HepG2 (cell line): ENCODE data around the gene PSMD1. TPM values are rescaled to one million over a fixed set of nuclear protein-coding genes. Genes with fewer than 3 reads are reported as not detected.

Experiments used
- ATRX ChIP-seq: sonication (generic); formaldehyde crosslinking; IDR thresholded peaks from 2 replicates; pipeline ENCODE4 v1.4.0; 2020; ENCODE audit warnings: missing genetic modification reagents, borderline replicate concordance
- HCFC1 ChIP-seq: fragments of 150-350 bp; IDR thresholded peaks from 2 replicates; pipeline ENCODE4 v1.6.1; 2014; ENCODE audit warnings: low read depth, low read length
- HOXA3 ChIP-seq: sonication (generic); formaldehyde crosslinking; IDR thresholded peaks from 2 replicates; pipeline ENCODE4 v1.5.0; 2020; ENCODE audit warnings: missing genetic modification reagents
- KDM2A ChIP-seq: sonication (generic); formaldehyde crosslinking; IDR thresholded peaks from 2 replicates; pipeline ENCODE4 v1.4.0; 2020; ENCODE audit warnings: low read depth, missing genetic modification reagents, borderline replicate concordance
- KMT2A ChIP-seq: sonication (generic); formaldehyde crosslinking; IDR thresholded peaks from 2 replicates; pipeline ENCODE4 v1.4.0; 2020; ENCODE audit warnings: missing genetic modification reagents
- MAF1 ChIP-seq: sonication (generic); formaldehyde crosslinking; IDR thresholded peaks from 2 replicates; pipeline ENCODE4 v1.5.0; 2020; ENCODE audit warnings: missing genetic modification reagents, borderline replicate concordance
- MATR3 ChIP-seq: sonication (generic); formaldehyde crosslinking; IDR thresholded peaks from 2 replicates; pipeline ENCODE4 v1.4.0; 2020; ENCODE audit warnings: missing genetic modification reagents
- MED1 ChIP-seq: sonication (generic); formaldehyde crosslinking; IDR thresholded peaks from 2 replicates; pipeline ENCODE4 v1.4.0; 2020; ENCODE audit warnings: missing genetic modification reagents
- MIER2 ChIP-seq: IDR thresholded peaks from 2 replicates; pipeline ENCODE4 v1.6.1; 2016; ENCODE audit warnings: missing biosample characterization, missing genetic modification reagents
- MIER3 ChIP-seq: IDR thresholded peaks from 2 replicates; pipeline ENCODE4 v1.6.1; 2016; ENCODE audit warnings: missing compliant biosample characterization, borderline replicate concordance
- NFRKB ChIP-seq: fragments of 450-650 bp; IDR thresholded peaks from 2 replicates; pipeline ENCODE4 v1.6.1; 2017
- PITX1 ChIP-seq: sonication (generic); formaldehyde crosslinking; IDR thresholded peaks from 2 replicates; pipeline ENCODE4 v1.5.1; 2020; ENCODE audit warnings: mild to moderate bottlenecking, missing genetic modification reagents
- RAD21 ChIP-seq: fragments of 450-650 bp; formaldehyde crosslinking; IDR thresholded peaks from 2 replicates; pipeline ENCODE4 v1.5.0; 2020; ENCODE audit warnings: mild to moderate bottlenecking
- RBAK ChIP-seq: sonication (generic); formaldehyde crosslinking; IDR thresholded peaks from 2 replicates; pipeline ENCODE4 v1.5.1; 2020; ENCODE audit warnings: mild to moderate bottlenecking, missing genetic modification reagents
- SIN3B ChIP-seq: fragments of 150-350 bp; IDR thresholded peaks from 2 replicates; pipeline ENCODE4 v1.6.1; 2014; ENCODE audit warnings: low read length
- SP4 ChIP-seq: sonication (generic); formaldehyde crosslinking; IDR thresholded peaks from 2 replicates; pipeline ENCODE4 v1.8.1; 2023; ENCODE audit warnings: mild to moderate bottlenecking, missing genetic modification reagents
- SRY ChIP-seq: sonication (generic); formaldehyde crosslinking; IDR thresholded peaks from 2 replicates; pipeline ENCODE4 v1.8.0; 2022; ENCODE audit warnings: mild to moderate bottlenecking, missing genetic modification reagents
- TGIF2 ChIP-seq: IDR thresholded peaks from 2 replicates; pipeline ENCODE4 v1.6.1; 2016; ENCODE audit warnings: control low read depth, missing compliant biosample characterization
- ZNF124 ChIP-seq: sonication (generic); formaldehyde crosslinking; IDR thresholded peaks from 2 replicates; pipeline ENCODE4 v1.4.0; 2020; ENCODE audit warnings: missing genetic modification reagents
- ZNF136 ChIP-seq: sonication (generic); formaldehyde crosslinking; IDR thresholded peaks from 2 replicates; pipeline ENCODE4 v1.8.1; 2022; ENCODE audit warnings: low read depth, mild to moderate bottlenecking, moderate library complexity, missing genetic modification reagents
- ZNF256 ChIP-seq: sonication (generic); formaldehyde crosslinking; conservative IDR thresholded peaks from 2 replicates; pipeline ENCODE4 v1.4.0; 2020; ENCODE audit warnings: missing genetic modification reagents
- ZNF317 ChIP-seq: sonication (generic); formaldehyde crosslinking; IDR thresholded peaks from 2 replicates; pipeline ENCODE4 v1.5.0; 2020; ENCODE audit warnings: mild to moderate bottlenecking, missing genetic modification reagents
- ZNF431 ChIP-seq: sonication (generic); formaldehyde crosslinking; IDR thresholded peaks from 2 replicates; pipeline ENCODE4 v1.9.0; 2022; ENCODE audit warnings: missing genetic modification reagents, low read depth, mild to moderate bottlenecking, borderline replicate concordance
- ZNF446 ChIP-seq: sonication (generic); formaldehyde crosslinking; IDR thresholded peaks from 2 replicates; pipeline ENCODE4 v1.5.0; 2020; ENCODE audit warnings: mild to moderate bottlenecking, missing genetic modification reagents
- ZNF572 ChIP-seq: sonication (generic); formaldehyde crosslinking; IDR thresholded peaks from 2 replicates; pipeline ENCODE4 v1.5.1; 2020; ENCODE audit warnings: mild to moderate bottlenecking, missing genetic modification reagents
- ZNF614 ChIP-seq: IDR thresholded peaks from 2 replicates; pipeline ENCODE4 v1.6.1; 2018; ENCODE audit warnings: missing biosample characterization, missing genetic modification reagents, inconsistent platforms, borderline replicate concordance
- ZNF652 ChIP-seq: IDR thresholded peaks from 2 replicates; pipeline ENCODE4 v1.6.1; 2016; ENCODE audit warnings: low read depth, borderline replicate concordance
- polyA plus RNA-seq, 8 experiments: library from polyadenylated mRNA; depleted of rRNA in 3 of 8; stranded (reverse) in 7 of 8; unstranded in 1 of 8; fragments of >200 nt; fragmentation: Illumina TruSeq in 4 of 8; extraction: Trizol in 4 of 8; gene quantifications; 2 replicates each; pipeline versions ENCODE4 v1.2.1 to v1.2.3, GENCODE V29; 2011 to 2016; ENCODE audit warnings: low read depth in 4 of 8, missing spikeins in 1 of 8, mixed read lengths in 1 of 8; ENCODE audit not compliant: insufficient read depth in 1 of 8
- total RNA-seq, 5 experiments: library from RNA; depleted of rRNA; stranded (reverse); fragments of >200 nt; fragmentation: Illumina TruSeq; extraction: Trizol; gene quantifications; 2 replicates each; pipeline ENCODE4 v1.2.3, GENCODE V29; 2016; ENCODE audit warnings: low read depth in 1 of 5
- TF ChIP-seq, protein P1 (sequence below): sonication (generic); formaldehyde crosslinking; conservative IDR thresholded peaks from 2 replicates; pipeline ENCODE4 v1.4.0; 2020; ENCODE audit warnings: missing genetic modification reagents
- TF ChIP-seq, protein P2 (sequence below): sonication (generic); formaldehyde crosslinking; conservative IDR thresholded peaks from 2 replicates; pipeline ENCODE4 v1.8.0; 2022; ENCODE audit warnings: mild to moderate bottlenecking, moderate library complexity, missing genetic modification reagents
- TF ChIP-seq, protein P3 (sequence below): sonication (generic); formaldehyde crosslinking; IDR thresholded peaks from 2 replicates; pipeline ENCODE4 v1.8.0; 2022; ENCODE audit warnings: mild to moderate bottlenecking, missing genetic modification reagents, moderate library complexity

PSMD1 gene
- total and polyA plus RNA-seq, 2 of the 13 experiments (the other 11 are each of a cell fraction or from before 2014, with no cell fraction given), result 136 to 191 TPM

DNA sequence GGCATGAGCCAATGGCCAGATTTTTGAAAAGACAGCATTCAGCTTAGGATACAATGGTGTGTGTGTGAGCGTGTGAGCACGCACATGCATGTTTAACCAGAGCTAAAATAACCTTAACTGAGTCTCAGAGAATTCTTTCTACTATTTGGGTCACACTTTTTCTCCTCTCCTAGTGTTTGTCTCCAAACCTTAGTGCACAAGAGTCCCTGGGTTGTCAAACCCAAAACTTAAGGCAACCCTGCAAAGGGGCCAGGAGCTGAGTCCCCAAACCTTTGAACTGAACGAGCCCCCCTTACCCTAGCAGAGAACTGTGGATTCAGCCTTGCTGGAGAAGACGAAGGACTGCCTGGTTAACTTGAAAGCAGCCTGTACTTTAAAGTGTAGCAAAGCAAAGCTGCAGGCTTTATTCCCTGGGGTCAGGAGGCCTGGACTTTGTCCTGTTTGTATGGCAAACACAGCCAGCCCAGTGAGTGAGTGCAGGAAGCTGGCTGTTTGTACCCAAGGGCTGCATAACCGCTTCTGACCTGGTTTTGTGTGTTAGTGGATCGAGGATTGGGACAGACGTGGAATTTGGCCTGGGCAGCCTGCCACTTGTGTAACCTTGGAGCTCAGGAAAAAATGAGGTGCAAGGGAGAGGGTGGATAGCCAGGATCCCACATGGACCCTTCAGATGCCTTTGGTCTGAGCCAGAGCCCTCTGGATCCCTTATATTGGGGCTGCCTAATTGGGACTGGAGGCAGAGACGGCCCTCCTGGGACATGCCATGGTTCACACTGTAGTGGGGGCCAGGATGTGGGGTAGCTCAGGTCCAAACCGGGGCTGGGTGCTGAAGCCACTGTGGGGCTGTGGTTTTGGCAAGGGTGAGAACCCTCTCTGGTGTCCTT, 6.4 kb upstream of the PSMD1 start (continued):
- TF ChIP-seq KMT2A (CRISPR knock-in tag), result peak; percentile 77; the same call in 1 of the 2 replicates
- TF ChIP-seq ATRX (CRISPR knock-in tag), result no peak
- peak; percentile 86 for TF ChIP-seq ZNF317 (CRISPR knock-in tag)
- peak; percentile 98; the same call in 1 of the 2 replicates for TF ChIP-seq MIER3 (CRISPR knock-in tag)
- peak; percentile 89 for TF ChIP-seq MIER2 (CRISPR knock-in tag)
- TF ChIP-seq ZNF614, result peak; percentile 99
- peak; percentile 97 for TF ChIP-seq PITX1
- TF ChIP-seq RBAK (CRISPR knock-in tag), result peak; percentile 72
- TF ChIP-seq ZNF136, result peak; percentile 77; the same call in 1 of the 2 replicates
- TF ChIP-seq HOXA3 (CRISPR knock-in tag), result peak; percentile 96
- peak; percentile 66; the same call in 1 of the 2 replicates for TF ChIP-seq ZNF652
- TF ChIP-seq SIN3B, result 0 out of 2 replicates have a peak, but pooled peaks have one; percentile 23
- TF ChIP-seq, protein P1, sequence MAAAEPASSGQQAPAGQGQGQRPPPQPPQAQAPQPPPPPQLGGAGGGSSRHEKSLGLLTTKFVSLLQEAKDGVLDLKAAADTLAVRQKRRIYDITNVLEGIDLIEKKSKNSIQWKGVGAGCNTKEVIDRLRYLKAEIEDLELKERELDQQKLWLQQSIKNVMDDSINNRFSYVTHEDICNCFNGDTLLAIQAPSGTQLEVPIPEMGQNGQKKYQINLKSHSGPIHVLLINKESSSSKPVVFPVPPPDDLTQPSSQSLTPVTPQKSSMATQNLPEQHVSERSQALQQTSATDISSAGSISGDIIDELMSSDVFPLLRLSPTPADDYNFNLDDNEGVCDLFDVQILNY (CRISPR knock-in tag), result no peak; the same call in 1 of the 2 replicates
- peak; percentile 31; the same call in 1 of the 2 replicates for TF ChIP-seq RAD21
- TF ChIP-seq ZNF446 (CRISPR knock-in tag), result peak; percentile 51; the same call in 1 of the 2 replicates
- TF ChIP-seq, protein P2, sequence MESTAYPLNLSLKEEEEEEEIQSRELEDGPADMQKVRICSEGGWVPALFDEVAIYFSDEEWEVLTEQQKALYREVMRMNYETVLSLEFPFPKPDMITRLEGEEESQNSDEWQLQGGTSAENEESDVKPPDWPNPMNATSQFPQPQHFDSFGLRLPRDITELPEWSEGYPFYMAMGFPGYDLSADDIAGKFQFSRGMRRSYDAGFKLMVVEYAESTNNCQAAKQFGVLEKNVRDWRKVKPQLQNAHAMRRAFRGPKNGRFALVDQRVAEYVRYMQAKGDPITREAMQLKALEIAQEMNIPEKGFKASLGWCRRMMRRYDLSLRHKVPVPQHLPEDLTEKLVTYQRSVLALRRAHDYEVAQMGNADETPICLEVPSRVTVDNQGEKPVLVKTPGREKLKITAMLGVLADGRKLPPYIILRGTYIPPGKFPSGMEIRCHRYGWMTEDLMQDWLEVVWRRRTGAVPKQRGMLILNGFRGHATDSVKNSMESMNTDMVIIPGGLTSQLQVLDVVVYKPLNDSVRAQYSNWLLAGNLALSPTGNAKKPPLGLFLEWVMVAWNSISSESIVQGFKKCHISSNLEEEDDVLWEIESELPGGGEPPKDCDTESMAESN (CRISPR knock-in tag), result peak; percentile 97
- peak; percentile 4; the same call in 1 of the 2 replicates for TF ChIP-seq HCFC1
- peak; percentile 100 for TF ChIP-seq ZNF572
- TF ChIP-seq ZNF431 (CRISPR knock-in tag), result peak; percentile 94
- TF ChIP-seq, protein P3, sequence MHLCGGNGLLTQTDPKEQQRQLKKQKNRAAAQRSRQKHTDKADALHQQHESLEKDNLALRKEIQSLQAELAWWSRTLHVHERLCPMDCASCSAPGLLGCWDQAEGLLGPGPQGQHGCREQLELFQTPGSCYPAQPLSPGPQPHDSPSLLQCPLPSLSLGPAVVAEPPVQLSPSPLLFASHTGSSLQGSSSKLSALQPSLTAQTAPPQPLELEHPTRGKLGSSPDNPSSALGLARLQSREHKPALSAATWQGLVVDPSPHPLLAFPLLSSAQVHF, result peak; percentile 77; the same call in 1 of the 2 replicates
- TF ChIP-seq KDM2A (CRISPR knock-in tag), result peak; percentile 96
- TF ChIP-seq ZNF256 (CRISPR knock-in tag), result peak; percentile 95
- no peak; the same call in 1 of the 2 replicates for TF ChIP-seq SRY (CRISPR knock-in tag)
- peak; percentile 97 for TF ChIP-seq ZNF124 (CRISPR knock-in tag)
- no peak; the same call in 1 of the 2 replicates for TF ChIP-seq NFRKB
- peak; percentile 86 for TF ChIP-seq SP4
- TF ChIP-seq MED1 (CRISPR knock-in tag), result peak; percentile 100
- peak; percentile 97; the same call in 1 of the 2 replicates for TF ChIP-seq MAF1
- TF ChIP-seq TGIF2 (CRISPR knock-in tag), result peak; percentile 42
- no peak for TF ChIP-seq MATR3 (CRISPR knock-in tag)
